DND-41 (cell line): ENCODE results near the gene GPR171.

Source experiments
- CTCF ChIP-seq: IDR thresholded peaks from 2 replicates; pipeline ENCODE4 v1.5.1; 2012; ENCODE audit warnings: borderline replicate concordance, low read length, moderate library complexity, mild to moderate bottlenecking; ENCODE audit not compliant: poor library complexity, severe bottlenecking; ENCODE audit errors: extremely low read depth
- EZH2 ChIP-seq: IDR thresholded peaks from 3 replicates; pipeline ENCODE4 v1.6.1; 2012; ENCODE audit warnings: borderline replicate concordance, low read depth, mild to moderate bottlenecking, moderate library complexity, low read length, inconsistent platforms; ENCODE audit not compliant: severe bottlenecking

GRCh38 chr3:151199554-151200438 is 3.2 kb downstream of the GPR171 start:
- no peak for TF ChIP-seq CTCF
- no peak for TF ChIP-seq EZH2
